ENCODE measurements around the gene MAP1B. TPM values are rescaled to one million over a fixed set of nuclear protein-coding genes. Genes with fewer than 3 reads are reported as not detected.

Gene MAP1B
- total RNA-seq, 1 experiment from 2014 or later = 135 TPM

DNA sequence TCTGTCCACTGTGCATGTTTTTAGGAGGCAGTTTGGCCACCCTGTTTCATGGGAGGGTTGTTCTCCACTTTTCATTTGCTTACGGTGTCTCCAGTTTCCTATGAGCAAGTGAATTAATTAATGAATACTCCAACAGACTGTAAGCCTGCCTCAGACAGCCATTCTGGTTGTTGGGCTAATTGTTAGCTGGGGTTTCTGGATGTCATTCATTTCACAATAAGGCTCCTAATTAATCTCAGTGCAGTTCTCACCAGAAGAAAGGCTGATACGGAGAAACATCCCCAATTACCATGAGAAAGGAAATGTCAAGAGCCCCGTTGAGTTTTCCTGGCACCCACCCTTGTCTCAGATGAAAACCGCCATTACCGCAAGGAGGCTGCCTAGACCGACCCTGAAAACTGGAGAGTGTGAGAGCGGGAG lies 75.8 kb downstream of the MAP1B start:
- no peaks in the 10 kb centered on the region for H3K9me3 ChIP-seq (ENCODE audit: low read depth, low read length, poor library complexity, severe bottlenecking)
- intact Hi-C loops (cut with micrococcal nuclease; ENCODE audit: unreplicated experiment) = no loop called here
- DNase-seq (ENCODE audit: low spot score) = peak; percentile 49
- CTCF ChIA-PET = no interaction called here
- TF ChIP-seq, protein P1, sequence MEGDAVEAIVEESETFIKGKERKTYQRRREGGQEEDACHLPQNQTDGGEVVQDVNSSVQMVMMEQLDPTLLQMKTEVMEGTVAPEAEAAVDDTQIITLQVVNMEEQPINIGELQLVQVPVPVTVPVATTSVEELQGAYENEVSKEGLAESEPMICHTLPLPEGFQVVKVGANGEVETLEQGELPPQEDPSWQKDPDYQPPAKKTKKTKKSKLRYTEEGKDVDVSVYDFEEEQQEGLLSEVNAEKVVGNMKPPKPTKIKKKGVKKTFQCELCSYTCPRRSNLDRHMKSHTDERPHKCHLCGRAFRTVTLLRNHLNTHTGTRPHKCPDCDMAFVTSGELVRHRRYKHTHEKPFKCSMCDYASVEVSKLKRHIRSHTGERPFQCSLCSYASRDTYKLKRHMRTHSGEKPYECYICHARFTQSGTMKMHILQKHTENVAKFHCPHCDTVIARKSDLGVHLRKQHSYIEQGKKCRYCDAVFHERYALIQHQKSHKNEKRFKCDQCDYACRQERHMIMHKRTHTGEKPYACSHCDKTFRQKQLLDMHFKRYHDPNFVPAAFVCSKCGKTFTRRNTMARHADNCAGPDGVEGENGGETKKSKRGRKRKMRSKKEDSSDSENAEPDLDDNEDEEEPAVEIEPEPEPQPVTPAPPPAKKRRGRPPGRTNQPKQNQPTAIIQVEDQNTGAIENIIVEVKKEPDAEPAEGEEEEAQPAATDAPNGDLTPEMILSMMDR (conservative IDR thresholded peaks at IDR 0.05; ENCODE audit: low read depth, low read length) = no peak
- peaks cover 20% of the 10 kb centered on the region for H3K36me3 ChIP-seq (ENCODE audit: insufficient read depth, low read length, poor library complexity, severe bottlenecking)
- POLR2A ChIA-PET (ENCODE audit: low non-redundant PET) = no interaction called here
- no peaks in the 10 kb centered on the region for H3K27me3 ChIP-seq (replicated peaks; ENCODE audit: insufficient read depth, low read depth, low read length, poor library complexity)
- peak overlapping the region; percentile 21 for H3K27ac ChIP-seq (ENCODE audit: low read depth, low read length, poor library complexity, severe bottlenecking)
- H3K4me3 ChIP-seq (ENCODE audit: low read depth, low read length, poor library complexity, severe bottlenecking) = no peak overlapping the region
- no TSS peak for BruUV-seq (replicated peaks)
- peaks cover 26% of the 10 kb centered on the region for H3K4me1 ChIP-seq (ENCODE audit: insufficient read depth, low read length, poor library complexity, severe bottlenecking)

DNA sequence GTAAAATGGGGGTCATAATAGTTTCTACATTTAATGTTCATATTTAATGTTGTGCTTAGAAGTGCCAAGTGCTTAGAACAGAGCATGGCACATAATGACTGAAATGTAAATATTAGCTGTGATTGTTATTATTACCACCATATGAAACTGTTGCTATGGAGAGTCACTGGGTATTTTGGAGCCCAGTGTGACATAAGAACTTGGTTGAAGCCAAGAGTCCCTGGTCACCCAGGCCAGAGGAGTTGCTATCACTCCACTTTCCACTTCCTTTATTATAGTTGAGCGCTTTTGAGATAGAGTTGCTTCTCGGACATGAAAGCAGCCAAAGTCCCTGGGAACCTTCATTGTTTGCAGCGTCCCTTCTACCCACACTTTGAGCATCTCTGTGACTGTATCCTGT lies 77.1 kb downstream of the MAP1B start:
- DNase-seq (ENCODE audit: low spot score) = no peak
- H3K36me3 ChIP-seq (ENCODE audit: insufficient read depth, low read length, poor library complexity, severe bottlenecking) = peaks cover 27% of the 10 kb centered on the region
- H3K27ac ChIP-seq (ENCODE audit: low read depth, low read length, poor library complexity, severe bottlenecking) = no peak overlapping the region
- H3K9me3 ChIP-seq (ENCODE audit: low read depth, low read length, poor library complexity, severe bottlenecking) = no peaks in the 10 kb centered on the region
- intact Hi-C loops (cut with micrococcal nuclease; ENCODE audit: unreplicated experiment) = no loop called here
- peaks cover 19% of the 10 kb centered on the region for H3K4me1 ChIP-seq (ENCODE audit: insufficient read depth, low read length, poor library complexity, severe bottlenecking)
- BruUV-seq (replicated peaks) = no TSS peak
- TF ChIP-seq EZH2 (IDR thresholded peaks at IDR 0.05; ENCODE audit: borderline replicate concordance, low read depth, low read length, poor library complexity, severe bottlenecking) = no peak
- TF ChIP-seq, protein P1 (conservative IDR thresholded peaks at IDR 0.05; ENCODE audit: low read depth, low read length) = no peak
- no peak overlapping the region for H3K4me3 ChIP-seq (ENCODE audit: low read depth, low read length, poor library complexity, severe bottlenecking)
- ChIA-PET CTCF (no interaction called here), POLR2A (ENCODE audit: low non-redundant PET) (no interaction called here)
- no peaks in the 10 kb centered on the region for H3K27me3 ChIP-seq (replicated peaks; ENCODE audit: insufficient read depth, low read depth, low read length, poor library complexity)

DNA sequence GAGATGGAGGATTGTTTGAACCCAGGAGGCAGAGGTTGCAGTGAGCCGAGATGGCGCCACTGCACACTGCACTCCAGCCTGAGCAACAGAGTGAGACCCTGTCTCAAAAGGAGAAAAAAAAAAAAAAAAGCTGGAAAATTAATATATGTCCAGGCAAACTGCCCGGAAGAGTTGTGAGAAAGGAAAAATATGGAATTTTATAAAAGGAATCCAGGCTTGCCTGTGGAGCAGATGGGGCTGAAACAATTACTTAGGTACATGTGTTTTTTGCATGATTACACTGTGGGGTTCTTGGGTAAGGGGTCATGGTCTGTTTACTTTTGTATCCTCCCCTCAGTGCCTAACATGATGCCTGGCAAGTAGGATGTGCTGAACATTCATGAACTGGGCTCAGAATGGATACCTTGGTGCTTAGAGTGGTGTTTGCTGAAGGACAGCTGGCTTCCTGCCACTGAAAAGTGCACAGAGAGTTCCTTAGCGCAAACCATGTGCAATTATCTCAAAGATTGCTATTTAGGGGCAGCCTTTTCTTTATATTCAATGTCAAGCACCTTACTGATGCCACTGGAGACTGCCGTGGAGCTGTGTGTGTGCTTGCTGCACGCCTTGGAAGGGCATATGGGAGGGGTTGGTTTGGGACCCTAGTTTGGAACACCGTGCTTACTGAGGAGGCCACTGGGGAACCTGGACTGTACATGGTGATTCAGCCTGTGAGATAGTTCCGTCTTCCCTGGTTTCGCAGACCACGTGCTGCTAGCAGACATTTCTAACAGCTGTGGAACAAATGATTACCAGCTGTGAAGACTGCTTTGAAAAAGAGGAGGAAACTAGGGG lies 78.4 kb downstream of the MAP1B start:
- BruUV-seq (replicated peaks) = no TSS peak
- no peak for DNase-seq (ENCODE audit: low spot score)
- no peaks in the 10 kb centered on the region for H3K27me3 ChIP-seq (replicated peaks; ENCODE audit: insufficient read depth, low read depth, low read length, poor library complexity)
- no peak overlapping the region for H3K27ac ChIP-seq (ENCODE audit: low read depth, low read length, poor library complexity, severe bottlenecking)
- H3K4me1 ChIP-seq (ENCODE audit: insufficient read depth, low read length, poor library complexity, severe bottlenecking) = peaks cover 15% of the 10 kb centered on the region
- H3K9me3 ChIP-seq (ENCODE audit: low read depth, low read length, poor library complexity, severe bottlenecking) = no peaks in the 10 kb centered on the region
- H3K36me3 ChIP-seq (ENCODE audit: insufficient read depth, low read length, poor library complexity, severe bottlenecking) = peaks cover 31% of the 10 kb centered on the region
- POLR2A ChIA-PET (ENCODE audit: low non-redundant PET) = no interaction called here
- CTCF ChIA-PET = no interaction called here
- TF ChIP-seq, protein P1 (conservative IDR thresholded peaks at IDR 0.05; ENCODE audit: low read depth, low read length) = no peak
- no peak for TF ChIP-seq EZH2 (IDR thresholded peaks at IDR 0.05; ENCODE audit: borderline replicate concordance, low read depth, low read length, poor library complexity, severe bottlenecking)
- intact Hi-C loops (cut with micrococcal nuclease; ENCODE audit: unreplicated experiment) = no loop called here
- no peak overlapping the region for H3K4me3 ChIP-seq (ENCODE audit: low read depth, low read length, poor library complexity, severe bottlenecking)
